GM19193 (cell line): ENCODE measurements around the gene LKAAEAR1.

Experiments used
- POLR2A ChIP-seq: IDR thresholded peaks from 4 replicates; pipeline ENCODE4 v1.6.1; 2011; ENCODE audit not compliant: insufficient read depth, insufficient read length; ENCODE audit errors: extremely low read depth

The LKAAEAR1 gene

GRCh38 chr20:64077541-64077875 lies 6.7 kb downstream of the LKAAEAR1 start:
- no peak for TF ChIP-seq POLR2A

- peak; percentile 23 for TF ChIP-seq POLR2A
These were observed 7.1 kb downstream of the LKAAEAR1 start for GRCh38 chr20:64077094-64077493.

GRCh38 chr20:64076061-64076997 lies 7.9 kb downstream of the LKAAEAR1 start:
- no peak for TF ChIP-seq POLR2A

GRCh38 chr20:64075556-64075955 lies 8.6 kb downstream of the LKAAEAR1 start:
- no peak for TF ChIP-seq POLR2A

GRCh38 chr20:64074963-64075362 lies 9.2 kb downstream of the LKAAEAR1 start:
- TF ChIP-seq POLR2A: no peak

GRCh38 chr20:64074184-64074789 lies 9.9 kb downstream of the LKAAEAR1 start:
- TF ChIP-seq POLR2A: no peak

- TF ChIP-seq POLR2A: no peak
These were observed 10.6 kb downstream of the LKAAEAR1 start for GRCh38 chr20:64073476-64074183.

- no peak for TF ChIP-seq POLR2A
These were observed 11.6 kb downstream of the LKAAEAR1 start for GRCh38 chr20:64072498-64073063.

GRCh38 chr20:64071341-64072332 lies 12.6 kb downstream of the LKAAEAR1 start:
- TF ChIP-seq POLR2A: peak; percentile 30

GRCh38 chr20:64070244-64070993 lies 13.8 kb downstream of the LKAAEAR1 start:
- TF ChIP-seq POLR2A: no peak

GRCh38 chr20:64069614-64070243 lies 14.5 kb downstream of the LKAAEAR1 start:
- peak; percentile 5 for TF ChIP-seq POLR2A

- TF ChIP-seq POLR2A: peak; percentile 1
These were observed 15.0 kb downstream of the LKAAEAR1 start for GRCh38 chr20:64069209-64069613.
